Thyroid gland (tissue), 4 donors: ENCODE measurements around the gene PRKG2. TPM values are rescaled to one million over a fixed set of nuclear protein-coding genes. Genes with fewer than 3 reads are reported as not detected.

Source experiments
- DNase-seq, 2 donors: peaks; one replicate each; pipeline ENCODE4 v3.0.0-alpha.2; 2019
- H3K27ac ChIP-seq, 3 donors: fragments of 200-600 bp; sonication (generic); 1 replicate in 2 of 3; 2 replicates in 1 of 3; pipeline ENCODE4 v1.5.1; 2016 to 2019; ENCODE audit warnings: mild to moderate bottlenecking in 1 of 3, moderate library complexity in 1 of 3
- H3K27me3 ChIP-seq: fragments of 200-600 bp; sonication (generic); one replicate; pipeline ENCODE4 v1.5.1; 2019
- H3K36me3 ChIP-seq, 2 donors: fragments of 200-600 bp; sonication (generic); one replicate each; pipeline ENCODE4 v1.5.1; 2016 to 2019
- H3K4me1 ChIP-seq, 2 donors: fragments of 200-600 bp; sonication (generic); one replicate each; pipeline ENCODE4 v1.5.1; 2017 to 2019
- H3K4me3 ChIP-seq, 3 donors: fragments of 200-600 bp; sonication (generic); replicated peaks in 1 of 3; 1 replicate in 2 of 3; 2 replicates in 1 of 3; pipeline ENCODE4 v1.5.1; 2016; ENCODE audit warnings: mild to moderate bottlenecking in 1 of 3
- H3K9me3 ChIP-seq: fragments of 200-600 bp; sonication (generic); one replicate; pipeline ENCODE4 v1.5.1; 2017
- CTCF ChIP-seq, 6 experiments: fragments of 200-600 bp in 3 of 6; fragments of 450-650 bp in 3 of 6; sonication (generic) in 3 of 6; IDR thresholded peaks; one replicate each; pipeline ENCODE4 v1.5.1; 2016 to 2019; ENCODE audit warnings: antibody characterized with exemption in 6 of 6, mild to moderate bottlenecking in 2 of 6, inconsistent platforms in 1 of 6, moderate library complexity in 1 of 6
- POLR2A ChIP-seq, 2 donors: fragments of 450-650 bp; IDR thresholded peaks; one replicate each; pipeline ENCODE4 v1.6.1; 2017; ENCODE audit warnings: antibody characterized with exemption in 2 of 2, mild to moderate bottlenecking in 2 of 2, moderate library complexity in 1 of 2
- WGBS, 2 donors: methylation state at CpG; one replicate each; pipeline ENCODE4 v1.1.5; 2017; 5-methylcytosine and 5-hydroxymethylcytosine counted together
- intact Hi-C: fragments of 100-400 bp; cut with DNase I; formaldehyde crosslinking; loops from one replicate; pipeline ENCODE4 v1.15.1; 2023
- total RNA-seq, 4 donors: library from RNA; depleted of rRNA; stranded (reverse); fragments of >200 nt; gene quantifications; one replicate each; pipeline ENCODE4 v1.2.3, GENCODE V29; 2016

PRKG2 gene
- total RNA-seq, 4 donors from 2014 or later: 0.21 to 1.2 (median 0.54) TPM; not detected in 1

DNA sequence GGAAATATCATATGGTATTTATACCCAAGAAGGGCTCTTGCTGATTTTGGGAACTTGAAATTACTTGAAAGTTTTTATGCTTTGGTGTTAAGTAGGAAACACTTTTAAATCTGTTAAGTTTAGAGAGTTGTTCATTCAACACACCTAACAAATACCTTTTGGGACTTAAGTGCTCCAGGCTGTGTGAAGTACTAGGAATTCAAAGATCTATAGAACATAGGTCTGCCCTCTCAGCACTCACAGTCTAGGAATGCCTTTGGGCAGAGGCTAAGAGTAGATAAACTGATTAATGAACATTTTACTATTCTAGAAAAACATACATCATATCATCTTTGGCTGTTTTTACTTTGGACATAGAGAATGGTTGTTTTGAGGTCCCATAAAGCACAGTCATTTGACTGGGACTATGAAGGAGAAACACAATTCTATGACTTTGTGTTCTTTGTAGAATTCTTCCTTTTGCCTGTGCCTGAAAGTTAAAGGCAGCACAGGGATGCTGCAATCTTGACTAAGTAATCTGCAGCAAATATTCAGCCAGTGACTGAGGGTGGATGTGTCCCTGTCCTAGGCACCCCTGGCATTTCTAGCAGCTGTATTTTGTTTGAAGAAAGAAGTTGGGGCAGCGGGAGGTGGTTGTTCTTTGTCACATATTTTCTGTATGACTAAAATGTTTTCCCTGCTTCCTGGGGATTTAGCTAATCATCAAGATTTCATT is 176.2 kb downstream of the PRKG2 start:
- H3K27me3 ChIP-seq: no peaks in the 10 kb centered on the region

More for the DNA sequence above, 176.2 kb downstream of the PRKG2 start:
- no peak overlapping the region for H3K27ac ChIP-seq
- H3K36me3 ChIP-seq: no peaks in the 10 kb centered on the region
- H3K9me3 ChIP-seq: no peaks in the 10 kb centered on the region
- no peak for TF ChIP-seq POLR2A (IDR thresholded peaks at IDR 0.05)
- no peak for TF ChIP-seq CTCF (IDR thresholded peaks at IDR 0.05)
- intact Hi-C loops: no loop called here
- DNase-seq: no peak
- H3K4me3 ChIP-seq: no peak overlapping the region
- WGBS, 2 donors: 75 to 77% methylated on average over 1 of the region's 1 CpG
- no peaks in the 10 kb centered on the region for H3K4me1 ChIP-seq

Other genes starting within 250 kb of the PRKG2 start
- gene BMP3, start 184.5 kb downstream of the PRKG2 start, total RNA-seq: under 1 TPM in 3 of 4 donors, not detected in 1; 0.13 to 0.45 (median 0.15) TPM